Measurements from ENCODE around the gene SIX6.
"Not testable (repeated sequence)": the region's sequence is repeated elsewhere in the genome, so short reads cannot be mapped to it uniquely, and the experiment has no call there.

Gene SIX6

GRCh38 chr14:60508707-60509437, at the start of gene SIX6:
SIX6 (plus strand) TSS chr14:60509146; CDS start chr14:60509399, 253 bp downstream.
- DNase-seq, result no peak

- DNase-seq, result not testable (repeated sequence)
Measured at GRCh38 chr14:60480248-60480647, 28.7 kb upstream of the SIX6 start.

- DNase-seq, result no peak
Measured at GRCh38 chr14:60482743-60483142, 26.2 kb upstream of the SIX6 start.

GRCh38 chr14:60485057-60485597, 23.8 kb upstream of the SIX6 start:
- DNase-seq, result no peak

- no peak for DNase-seq
Measured at GRCh38 chr14:60485598-60486251, 23.2 kb upstream of the SIX6 start, which contains the start of gene C14orf39. C14orf39 (minus strand) TSS chr14:60486063; CDS start chr14:60485078, 985 bp downstream.

GRCh38 chr14:60487211-60487610, 21.7 kb upstream of the SIX6 start:
- no peak for DNase-seq

- no peak for DNase-seq
Measured at GRCh38 chr14:60488175-60488574, 20.8 kb upstream of the SIX6 start.

- no peak for DNase-seq
Measured at GRCh38 chr14:60490270-60490669, 18.7 kb upstream of the SIX6 start.

GRCh38 chr14:60495946-60496345, 13.0 kb upstream of the SIX6 start:
- DNase-seq, result no peak

- no peak for DNase-seq
Measured at GRCh38 chr14:60502541-60502940, 6.4 kb upstream of the SIX6 start.

GRCh38 chr14:60505448-60505847, 3.5 kb upstream of the SIX6 start:
- no peak for DNase-seq

- no peak for DNase-seq
Measured at GRCh38 chr14:60506010-60506409, 2.9 kb upstream of the SIX6 start.

- no peak for DNase-seq
Measured at GRCh38 chr14:60506462-60506984, 2.4 kb upstream of the SIX6 start.

GRCh38 chr14:60506985-60507829, 1.7 kb upstream of the SIX6 start:
- DNase-seq, result no peak

GRCh38 chr14:60508363-60508706, 611 bp upstream of the SIX6 start:
- DNase-seq, result no peak

- no peak for DNase-seq
Measured at GRCh38 chr14:60509438-60510253, 700 bp downstream of the SIX6 start.

GRCh38 chr14:60510254-60510950, 1.5 kb downstream of the SIX6 start:
- DNase-seq, result no peak

GRCh38 chr14:60510951-60511599, 2.1 kb downstream of the SIX6 start:
- no peak for DNase-seq

- DNase-seq, result no peak
Measured at GRCh38 chr14:60512126-60512525, 3.2 kb downstream of the SIX6 start.

GRCh38 chr14:60512973-60513571, 4.1 kb downstream of the SIX6 start:
- no peak for DNase-seq

GRCh38 chr14:60514378-60514740, 5.4 kb downstream of the SIX6 start:
- DNase-seq, result no peak

All from activated naive CD4-positive, alpha-beta T cell (primary cell).